Upper lobe of right lung (tissue), 1 donor: Measurements from ENCODE around the gene DNASE1L1. TPM values are rescaled to one million over a fixed set of nuclear protein-coding genes. Genes with fewer than 3 reads are reported as not detected.

Source experiments
- ATAC-seq: fragments of 200-7000 bp; cut with Tn5 transposase; one replicate; pipeline ENCODE4 v1.9.1; 2020; ENCODE audit warnings: mild to moderate bottlenecking, moderate library complexity
- DNase-seq: peaks from one replicate; pipeline ENCODE4 v3.0.0-alpha.2; 2020
- H3K27ac ChIP-seq: fragments of 200-600 bp; one replicate; pipeline ENCODE4 v1.8.0; 2022
- H3K27me3 ChIP-seq: fragments of 200-600 bp; one replicate; pipeline ENCODE4 v1.8.0; 2022; ENCODE audit warnings: mild to moderate bottlenecking
- H3K36me3 ChIP-seq: fragments of 200-600 bp; one replicate; pipeline ENCODE4 v1.8.0; 2022
- H3K4me1 ChIP-seq: fragments of 200-600 bp; one replicate; pipeline ENCODE4 v1.8.0; 2022
- H3K4me3 ChIP-seq: fragments of 200-600 bp; one replicate; pipeline ENCODE4 v1.8.0; 2022; ENCODE audit warnings: mild to moderate bottlenecking
- H3K9me3 ChIP-seq: fragments of 200-600 bp; one replicate; pipeline ENCODE4 v1.8.0; 2022
- intact Hi-C: fragments of 100-400 bp; cut with DNase I; formaldehyde crosslinking; loops from one replicate; pipeline ENCODE4 v1.11.0; 2022
- total RNA-seq: library from RNA; stranded (reverse); fragmentation: NEBNext Ultra II Directional; extraction: Animal tissue kit (Norgen Biotek cat#: 25700); gene quantifications from one replicate; pipeline ENCODE4 v1.2.1, GENCODE V29; 2021
- TF ChIP-seq, protein P1 (sequence below): fragments of 200-600 bp; IDR thresholded peaks from one replicate; pipeline ENCODE4 v1.8.0; 2022; ENCODE audit warnings: antibody characterized with exemption
- donor health status: DM: no; HTN: yes; CAD: no; lungs with severe emphysema.

The DNASE1L1 gene
- total RNA-seq, 1 donor from 2014 or later: 37.1 TPM

DNA sequence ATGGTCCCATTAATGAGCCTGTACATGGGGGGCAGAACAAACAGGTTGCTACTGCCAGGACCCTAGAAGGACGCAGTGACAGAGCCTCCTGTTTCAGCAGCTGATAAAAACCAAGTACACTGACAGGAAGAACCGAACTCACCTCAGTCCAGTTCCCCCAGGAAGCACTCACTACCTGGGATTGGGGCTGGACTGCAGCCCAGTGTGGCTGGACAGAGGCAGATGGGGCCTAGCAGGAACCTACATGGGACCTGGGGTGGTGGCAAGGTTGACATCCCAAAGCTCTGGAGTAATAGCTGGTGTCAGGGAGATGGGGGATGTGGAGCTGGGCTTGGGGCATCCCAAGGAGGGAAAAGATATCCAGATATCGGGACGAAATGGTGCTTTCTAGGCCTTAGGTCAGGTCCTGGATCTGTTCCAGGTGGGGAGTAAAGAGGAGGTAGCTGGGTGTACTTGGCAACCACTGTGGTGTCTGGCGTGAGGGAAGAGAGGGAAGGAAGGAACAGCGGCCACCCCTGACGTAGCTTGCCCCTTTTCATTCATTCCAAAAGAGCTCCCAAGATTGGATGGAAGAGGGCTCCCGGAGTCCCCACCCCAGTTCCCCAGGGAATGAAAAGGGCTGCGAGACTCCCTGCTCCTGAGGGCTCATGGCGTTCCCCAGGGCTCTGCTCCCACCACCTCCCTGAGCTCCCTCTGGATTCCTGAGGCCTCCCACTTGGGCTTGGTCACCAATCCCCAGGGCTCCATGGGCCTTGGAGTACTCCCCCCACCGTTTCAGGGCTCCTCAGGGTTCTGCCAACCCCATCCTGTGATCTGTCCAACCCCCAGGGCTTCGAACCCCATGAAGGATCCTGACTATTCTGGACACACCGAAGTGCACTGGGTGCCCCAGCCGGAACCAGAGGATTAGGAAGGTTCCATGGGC, 25.4 kb downstream of the DNASE1L1 start:
- ATAC-seq (no peak), DNase-seq (no peak)
- H3K4me1 ChIP-seq: no peaks in the 10 kb centered on the region
- intact Hi-C loops: no loop called here
- no peak overlapping the region for H3K27ac ChIP-seq
- H3K36me3 ChIP-seq: no peaks in the 10 kb centered on the region
- no peak overlapping the region for H3K4me3 ChIP-seq
- no peaks in the 10 kb centered on the region for H3K27me3 ChIP-seq
- TF ChIP-seq, protein P1, sequence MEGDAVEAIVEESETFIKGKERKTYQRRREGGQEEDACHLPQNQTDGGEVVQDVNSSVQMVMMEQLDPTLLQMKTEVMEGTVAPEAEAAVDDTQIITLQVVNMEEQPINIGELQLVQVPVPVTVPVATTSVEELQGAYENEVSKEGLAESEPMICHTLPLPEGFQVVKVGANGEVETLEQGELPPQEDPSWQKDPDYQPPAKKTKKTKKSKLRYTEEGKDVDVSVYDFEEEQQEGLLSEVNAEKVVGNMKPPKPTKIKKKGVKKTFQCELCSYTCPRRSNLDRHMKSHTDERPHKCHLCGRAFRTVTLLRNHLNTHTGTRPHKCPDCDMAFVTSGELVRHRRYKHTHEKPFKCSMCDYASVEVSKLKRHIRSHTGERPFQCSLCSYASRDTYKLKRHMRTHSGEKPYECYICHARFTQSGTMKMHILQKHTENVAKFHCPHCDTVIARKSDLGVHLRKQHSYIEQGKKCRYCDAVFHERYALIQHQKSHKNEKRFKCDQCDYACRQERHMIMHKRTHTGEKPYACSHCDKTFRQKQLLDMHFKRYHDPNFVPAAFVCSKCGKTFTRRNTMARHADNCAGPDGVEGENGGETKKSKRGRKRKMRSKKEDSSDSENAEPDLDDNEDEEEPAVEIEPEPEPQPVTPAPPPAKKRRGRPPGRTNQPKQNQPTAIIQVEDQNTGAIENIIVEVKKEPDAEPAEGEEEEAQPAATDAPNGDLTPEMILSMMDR: no peak
- no peaks in the 10 kb centered on the region for H3K9me3 ChIP-seq

DNA sequence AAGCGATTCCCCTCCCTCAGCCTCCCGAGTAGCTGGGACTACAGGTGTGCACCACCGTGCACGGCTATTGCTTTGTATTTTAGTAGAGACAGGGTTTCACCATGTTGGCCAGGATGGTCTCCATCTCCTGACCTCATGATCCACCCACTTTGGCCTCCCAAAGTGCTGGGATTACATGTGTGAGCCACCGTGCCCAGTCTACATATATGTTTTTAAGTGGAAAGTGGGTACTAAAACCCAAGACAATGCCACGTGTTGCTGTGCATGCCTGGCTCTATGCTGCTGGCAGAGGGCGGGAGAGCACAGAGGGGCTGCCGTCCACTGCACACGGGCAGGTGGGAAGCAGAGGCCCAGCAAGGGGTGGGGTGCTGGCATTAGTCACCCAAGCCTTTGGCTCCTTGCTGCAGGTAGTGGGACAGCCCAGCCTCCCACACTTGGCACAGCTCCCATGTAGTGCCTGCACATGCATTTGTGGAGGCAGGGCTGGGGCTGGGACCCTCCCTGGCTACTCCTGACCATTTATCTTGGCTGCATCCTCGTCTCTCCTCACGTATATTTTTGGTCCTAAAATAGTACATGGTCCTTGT, 26.5 kb downstream of the DNASE1L1 start:
- Histone ChIP-seq H3K9me3 (no peaks in the 10 kb centered on the region), H3K4me1 (no peaks in the 10 kb centered on the region), H3K27ac (no peak overlapping the region), H3K36me3 (no peaks in the 10 kb centered on the region), H3K4me3 (no peak overlapping the region), H3K27me3 (no peaks in the 10 kb centered on the region)
- intact Hi-C loops: no loop called here
- no peak for DNase-seq
- TF ChIP-seq, protein P1: no peak
- ATAC-seq: no peak

DNA sequence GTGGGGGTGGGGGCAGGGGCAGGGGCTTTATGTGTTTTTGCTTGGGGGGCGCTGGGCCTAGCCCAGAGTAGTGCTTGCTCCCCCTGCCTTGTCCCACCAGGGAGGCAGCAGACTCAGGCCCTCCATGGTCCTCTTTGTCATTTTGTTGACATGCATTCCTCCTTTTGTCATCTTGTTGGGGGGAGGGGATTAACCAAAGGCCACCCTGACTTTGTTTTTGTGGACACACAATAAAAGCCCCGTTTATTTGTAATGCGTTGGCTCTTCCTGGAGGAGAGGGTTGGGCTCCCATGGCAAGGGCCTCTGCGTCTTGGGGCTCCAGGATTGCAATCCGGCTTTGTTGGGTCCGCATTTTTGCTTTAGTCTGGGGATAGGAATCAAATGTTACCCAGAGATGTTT, 27.8 kb downstream of the DNASE1L1 start:
- Histone ChIP-seq H3K27ac (no peak overlapping the region), H3K9me3 (no peaks in the 10 kb centered on the region), H3K36me3 (no peaks in the 10 kb centered on the region), H3K4me1 (no peaks in the 10 kb centered on the region), H3K4me3 (no peak overlapping the region), H3K27me3 (no peaks in the 10 kb centered on the region)
- ATAC-seq (no peak), DNase-seq (no peak)
- intact Hi-C loops: no loop called here
- TF ChIP-seq, protein P1: no peak

DNA sequence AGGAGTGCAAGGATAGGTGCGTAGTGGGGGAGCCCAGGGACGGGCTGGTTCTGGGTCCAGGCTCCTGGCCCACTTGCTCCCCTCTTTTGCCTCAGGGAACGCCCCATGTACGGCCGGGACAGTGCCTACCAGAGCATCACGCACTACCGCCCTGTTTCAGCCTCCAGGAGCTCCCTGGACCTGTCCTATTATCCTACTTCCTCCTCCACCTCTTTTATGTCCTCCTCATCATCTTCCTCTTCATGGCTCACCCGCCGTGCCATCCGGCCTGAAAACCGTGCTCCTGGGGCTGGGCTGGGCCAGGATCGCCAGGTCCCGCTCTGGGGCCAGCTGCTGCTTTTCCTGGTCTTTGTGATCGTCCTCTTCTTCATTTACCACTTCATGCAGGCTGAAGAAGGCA, 28.3 kb downstream of the DNASE1L1 start:
- no peak overlapping the region for H3K27ac ChIP-seq
- H3K36me3 ChIP-seq: no peaks in the 10 kb centered on the region
- ATAC-seq (no peak), DNase-seq (no peak)
- TF ChIP-seq, protein P1: no peak
- no peaks in the 10 kb centered on the region for H3K27me3 ChIP-seq
- no peaks in the 10 kb centered on the region for H3K4me1 ChIP-seq
- no peaks in the 10 kb centered on the region for H3K9me3 ChIP-seq
- intact Hi-C loops: no loop called here
- peak overlapping the region; percentile 70 for H3K4me3 ChIP-seq

DNA sequence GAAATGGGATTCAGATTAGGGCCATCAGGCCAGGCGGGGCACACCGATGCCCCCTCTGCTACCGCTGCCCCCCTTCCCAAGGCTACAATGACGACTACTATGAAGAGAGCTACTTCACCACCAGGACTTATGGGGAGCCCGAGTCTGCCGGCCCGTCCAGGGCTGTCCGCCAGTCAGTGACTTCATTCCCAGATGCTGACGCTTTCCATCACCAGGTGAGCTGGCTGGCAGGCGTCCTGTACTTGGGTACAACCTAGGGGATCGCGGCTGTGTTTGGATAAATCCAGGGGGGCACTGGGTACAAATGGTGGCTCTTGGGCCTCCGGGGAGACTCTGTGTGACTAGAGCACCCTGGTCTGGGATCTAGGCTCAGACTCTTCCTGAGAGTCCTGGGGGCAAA, 28.9 kb downstream of the DNASE1L1 start:
- Histone ChIP-seq H3K4me1 (no peaks in the 10 kb centered on the region), H3K27me3 (no peaks in the 10 kb centered on the region), H3K9me3 (no peaks in the 10 kb centered on the region), H3K36me3 (no peaks in the 10 kb centered on the region), H3K4me3 (peak overlapping the region; percentile 70), H3K27ac (peak overlapping the region; percentile 96)
- intact Hi-C loops: no loop called here
- DNase-seq (peak; percentile 53), ATAC-seq (no peak)
- TF ChIP-seq, protein P1: no peak
